HS-5 (cell line): Measurements from ENCODE around the gene GREB1L.
"Not testable (repeated sequence)": the region's sequence is repeated elsewhere in the genome, so short reads cannot be mapped to it uniquely, and the experiment has no call there.

Experiments used
- DNase-seq: peaks from one replicate; pipeline ENCODE4 v3.0.0-alpha.2; 2012; ENCODE audit warnings: low read depth

GREB1L gene

DNA sequence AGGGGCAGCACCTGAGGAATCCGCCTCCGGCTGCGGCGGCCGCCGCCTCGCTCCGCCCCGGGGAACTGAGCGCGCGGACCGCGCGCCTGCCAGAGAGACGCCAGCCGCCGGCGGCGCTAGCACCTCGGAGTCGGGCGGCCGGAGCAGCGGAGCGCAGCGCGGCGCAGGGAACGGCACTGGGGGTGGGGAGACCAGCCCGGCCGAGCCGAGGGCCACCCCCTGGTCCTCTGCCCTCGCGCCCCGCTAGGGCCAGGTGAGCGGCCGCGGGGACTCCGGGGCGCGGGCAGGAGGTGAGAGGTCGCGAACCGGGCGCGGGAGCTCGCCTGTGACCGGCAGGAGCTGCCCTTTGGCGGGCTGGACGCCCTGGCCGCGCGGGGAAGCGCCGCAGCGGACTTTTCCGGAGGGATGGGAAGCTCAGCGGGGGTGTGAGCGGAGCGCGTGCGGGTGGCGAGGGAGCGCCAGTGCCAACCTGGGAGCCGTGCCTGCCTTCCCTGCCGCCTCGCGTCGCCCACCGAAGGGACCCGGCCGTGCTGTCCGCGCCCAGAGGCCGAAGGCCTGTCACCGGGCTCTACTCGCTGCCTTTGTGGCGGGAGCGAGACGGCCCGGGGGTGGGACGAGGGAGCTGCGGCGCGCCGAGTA is at the start of gene GREB1L:
GREB1L (plus strand) TSS at position 92 of the 639 bp plus-strand sequence. CDS start 141,287 bp downstream, outside the sequence.
- DNase-seq: peak; percentile 24

DNA sequence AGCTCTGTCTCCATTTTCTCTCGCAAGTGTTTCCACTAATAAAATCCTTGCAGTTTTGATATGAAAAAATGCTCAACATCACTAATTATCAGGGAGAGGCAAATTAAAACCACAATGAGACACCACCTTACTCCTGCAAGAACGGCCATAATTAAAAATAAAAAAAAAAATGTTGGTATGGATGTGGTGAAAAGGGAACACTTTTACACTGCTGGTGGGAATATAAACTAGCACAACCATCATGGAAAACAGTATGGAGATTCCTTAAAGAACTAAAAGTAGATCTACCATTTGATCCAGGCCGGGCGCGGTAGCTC is 49.8 kb upstream of the GREB1L start:
- no peak for DNase-seq

DNA sequence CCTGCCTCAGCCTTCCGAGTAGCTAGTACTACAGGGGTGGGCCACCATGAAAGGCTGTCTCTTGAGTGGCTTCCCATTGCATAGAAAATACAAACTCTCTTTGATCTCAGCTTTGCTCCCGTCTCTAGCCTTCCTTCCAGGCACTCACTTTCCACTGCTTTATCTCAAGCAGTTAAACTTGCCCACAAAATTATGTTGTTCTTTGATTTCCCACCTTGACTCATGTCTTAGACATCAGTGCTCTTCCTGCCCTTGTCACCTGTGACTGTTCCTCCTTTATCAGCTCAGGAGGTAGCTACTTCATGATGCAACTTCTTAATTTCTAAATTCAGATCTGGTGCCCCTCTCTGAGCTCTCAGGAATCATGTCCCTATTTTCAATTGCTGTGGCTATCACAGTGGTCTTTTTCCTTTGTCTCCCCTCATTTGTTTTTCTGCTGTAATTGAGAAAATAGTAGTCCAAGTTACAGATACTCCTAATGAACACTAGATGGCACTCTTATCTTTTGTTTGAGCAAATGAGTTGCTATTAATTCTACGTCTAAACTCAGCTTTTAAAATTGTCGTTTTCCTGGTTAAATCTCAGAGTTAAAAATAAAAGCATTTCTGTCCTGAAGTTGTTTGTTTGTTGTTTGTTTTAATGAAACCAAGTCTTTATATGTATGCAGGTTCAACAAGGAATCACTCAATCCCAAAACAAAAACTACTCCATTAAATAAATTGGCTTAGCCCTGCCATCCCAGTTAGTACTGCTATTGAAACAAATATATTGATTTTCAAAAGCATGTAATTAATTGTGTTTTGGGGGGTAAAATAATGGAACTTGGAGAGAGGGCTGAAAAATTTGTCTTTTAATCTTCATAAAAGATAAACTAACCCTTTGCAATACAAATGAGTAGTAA is 46.9 kb upstream of the GREB1L start:
- DNase-seq: peak; percentile 44

DNA sequence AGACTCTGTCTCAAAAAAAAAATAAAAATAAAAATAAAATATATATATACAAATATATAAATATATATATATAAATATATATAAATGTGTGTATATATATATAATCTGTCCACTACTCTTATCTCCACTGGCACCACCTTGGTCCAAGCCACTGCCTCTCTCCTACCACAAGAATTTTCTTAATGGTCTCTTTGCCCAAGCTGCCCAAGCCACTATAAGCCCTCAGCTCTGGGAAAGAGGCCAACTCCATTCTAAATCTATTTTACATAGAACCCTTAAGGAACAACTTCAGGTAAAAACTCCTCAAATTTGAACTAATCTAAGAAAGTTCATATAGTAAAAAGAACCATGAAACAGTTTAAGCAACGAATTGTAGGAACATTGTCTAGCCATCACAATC is 45.6 kb upstream of the GREB1L start:
- DNase-seq: no peak

GRCh38 chr18:21203126-21203525 is 38.9 kb upstream of the GREB1L start:
- no peak for DNase-seq

DNA sequence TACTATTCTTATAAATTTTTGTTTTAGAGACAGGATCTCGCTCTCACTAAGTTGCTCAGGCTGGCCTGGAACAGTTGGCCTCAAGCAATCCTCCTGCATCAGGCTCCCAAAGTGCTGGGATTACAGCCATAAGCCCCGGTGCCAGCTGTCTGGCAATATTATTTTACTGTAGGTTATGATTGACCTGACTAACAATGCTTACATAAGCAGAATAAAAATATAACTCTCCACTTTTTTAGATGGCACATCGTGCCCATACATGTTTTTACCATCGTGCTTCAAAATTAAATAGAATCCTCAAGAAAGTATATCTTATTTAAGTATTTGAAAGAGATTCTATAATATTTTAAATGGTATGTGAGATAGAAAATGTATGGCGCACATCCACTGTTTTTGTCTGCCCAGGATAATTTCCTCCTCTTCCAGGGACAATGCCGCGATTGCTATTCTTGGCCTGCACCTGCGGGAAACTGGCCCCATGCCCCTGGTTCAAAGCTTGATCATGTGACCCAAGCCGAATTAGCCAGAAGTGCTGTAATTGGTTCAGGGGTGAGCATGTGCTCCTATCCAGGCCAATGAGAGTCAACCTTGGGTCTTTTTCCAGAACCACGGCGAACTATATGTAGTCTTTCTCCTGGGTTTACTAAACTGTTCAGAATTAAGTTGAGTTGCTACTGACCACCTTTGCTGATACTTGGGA is 38.3 kb upstream of the GREB1L start:
- DNase-seq: no peak

DNA sequence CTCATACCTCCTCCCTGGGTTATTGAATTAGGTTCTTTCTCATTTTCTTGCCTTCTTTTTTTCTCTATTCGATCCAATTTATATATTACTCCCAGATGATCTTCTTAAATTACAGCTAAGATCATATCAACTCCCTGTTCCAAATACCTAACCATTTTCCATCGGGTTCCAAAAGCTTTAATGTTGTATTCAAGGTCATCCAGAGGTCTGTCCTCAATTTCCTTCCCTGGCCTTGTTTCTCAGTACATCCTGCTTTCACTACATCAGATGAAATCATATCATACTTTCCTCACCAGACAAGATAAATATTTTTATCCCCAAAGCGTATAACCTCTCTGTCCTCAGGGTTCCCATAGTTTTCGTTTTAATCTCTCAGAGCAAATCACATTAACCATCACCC is 36.3 kb upstream of the GREB1L start:
- DNase-seq: no peak

DNA sequence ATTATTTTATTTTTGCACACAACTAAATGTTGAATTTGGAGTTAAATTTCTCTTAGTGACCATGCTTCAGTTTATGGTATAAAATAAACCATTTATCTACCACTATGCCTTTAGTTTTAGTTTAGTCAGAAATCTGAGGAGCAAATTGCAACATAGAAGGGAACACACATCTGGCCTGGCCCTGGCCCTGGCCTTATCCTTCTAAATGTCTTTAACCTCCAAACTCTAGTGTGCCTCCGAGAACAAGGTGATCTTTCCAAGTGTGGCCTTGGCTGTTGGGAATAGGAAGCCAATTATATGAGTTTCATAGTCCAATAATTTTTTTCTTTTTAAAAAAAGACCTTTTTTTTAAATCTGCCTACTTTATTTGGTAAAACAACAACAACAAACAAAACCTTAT is 31.8 kb upstream of the GREB1L start:
- no peak for DNase-seq

GRCh38 chr18:21210784-21211183 is 31.2 kb upstream of the GREB1L start:
- DNase-seq: no peak

GRCh38 chr18:21214409-21214808 is 27.6 kb upstream of the GREB1L start:
- DNase-seq: not testable (repeated sequence)

DNA sequence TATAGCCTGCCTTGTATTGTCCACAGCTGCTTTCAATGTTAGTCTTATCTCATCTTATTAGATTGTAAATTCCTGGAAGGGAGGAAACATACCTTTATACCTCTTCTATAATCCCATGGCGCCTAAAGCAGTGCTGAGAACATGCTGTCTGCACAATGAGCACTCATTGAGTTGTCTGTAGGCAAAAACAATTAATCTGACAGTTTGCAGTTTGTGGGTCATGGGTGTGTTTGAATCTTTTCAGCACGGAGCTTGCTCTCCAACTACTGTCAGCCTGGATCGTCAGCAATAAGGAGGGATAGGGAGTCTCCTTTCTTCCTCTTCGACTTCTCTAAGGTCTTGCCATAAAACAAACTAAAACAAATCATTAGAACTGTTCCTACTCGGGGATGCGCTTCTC is 26.5 kb upstream of the GREB1L start:
- no peak for DNase-seq

DNA sequence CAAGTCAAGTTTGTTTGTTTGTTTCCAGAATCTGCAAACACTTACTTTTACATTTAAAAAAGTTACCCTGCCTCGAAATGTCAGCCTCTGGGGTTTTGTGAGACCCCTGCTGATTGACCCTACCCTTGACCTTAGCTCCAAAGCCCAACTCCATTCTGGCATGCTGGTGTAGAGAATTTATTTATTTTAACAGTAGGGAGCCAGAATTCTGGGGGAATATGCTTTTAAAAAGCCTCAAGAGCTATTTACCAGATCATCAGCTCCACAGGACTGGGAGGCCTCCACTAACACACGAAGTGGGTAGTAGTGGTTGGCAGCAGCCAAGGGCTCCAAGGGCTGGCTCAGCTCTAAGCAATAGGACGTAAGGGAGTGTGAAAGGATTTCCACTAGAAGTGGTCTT is 23.2 kb upstream of the GREB1L start:
- DNase-seq: no peak

GRCh38 chr18:21230436-21230835 is 11.6 kb upstream of the GREB1L start:
- DNase-seq: no peak

- no peak for DNase-seq
Observed at GRCh38 chr18:21241301-21242048, 557 bp upstream of the GREB1L start.

GRCh38 chr18:21242780-21243401 is 859 bp downstream of the GREB1L start:
- no peak for DNase-seq

DNA sequence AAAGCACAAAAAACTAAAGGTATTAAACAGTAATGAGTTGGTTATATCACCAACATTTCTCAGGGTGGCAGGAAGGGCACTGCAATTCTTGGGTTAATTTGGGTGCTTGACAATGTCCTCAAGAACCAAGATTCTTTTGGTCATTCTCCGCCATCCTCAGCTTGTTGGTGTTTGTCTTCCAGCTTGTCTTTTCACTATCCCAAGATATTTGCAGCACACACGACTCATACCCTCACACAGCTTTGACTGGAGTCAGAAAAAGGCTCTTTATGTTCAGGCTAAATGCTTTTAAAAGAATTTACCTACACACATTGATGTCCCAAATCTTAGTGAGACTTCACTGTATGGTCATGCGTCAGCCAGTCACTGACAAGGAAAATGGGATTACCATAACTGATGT is 12.5 kb downstream of the GREB1L start:
- no peak for DNase-seq

DNA sequence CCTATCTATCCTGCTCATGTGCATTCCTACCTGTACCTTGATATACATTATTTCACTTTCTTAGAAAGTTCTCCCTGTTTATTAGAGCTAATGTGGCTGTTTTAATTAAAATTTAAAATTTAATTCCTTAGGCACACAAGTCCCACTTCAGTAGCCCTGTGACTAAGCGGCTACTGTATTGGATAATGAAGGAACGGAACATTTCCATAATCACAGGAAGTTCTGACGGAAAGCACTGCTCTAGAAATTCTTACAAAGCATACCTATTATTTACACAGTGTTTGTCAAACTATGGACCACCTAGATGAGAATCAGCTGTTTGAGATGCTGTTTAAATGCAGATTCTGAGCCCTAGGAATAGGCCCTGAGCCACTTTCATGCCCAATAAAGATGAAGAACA is 13.2 kb downstream of the GREB1L start:
- DNase-seq: no peak

DNA sequence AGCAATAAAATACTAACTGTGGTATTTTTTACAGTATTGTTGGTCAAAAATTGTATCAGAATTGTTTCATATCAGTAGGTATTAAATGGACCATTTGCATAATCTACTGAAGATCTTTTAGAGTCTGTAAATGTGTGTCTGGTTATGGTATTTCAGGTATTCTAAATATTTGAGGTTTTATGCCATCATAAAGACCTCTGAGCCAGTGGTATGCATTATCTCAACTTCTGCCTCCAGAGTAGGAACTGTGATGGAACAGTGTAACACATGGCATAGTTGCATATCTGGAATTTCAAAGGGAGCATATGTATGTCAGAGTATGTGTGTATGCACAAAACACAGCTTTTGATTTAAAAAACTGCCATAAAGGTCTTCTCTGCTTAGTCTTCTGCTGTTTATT is 15.4 kb downstream of the GREB1L start:
- DNase-seq: peak; percentile 22

DNA sequence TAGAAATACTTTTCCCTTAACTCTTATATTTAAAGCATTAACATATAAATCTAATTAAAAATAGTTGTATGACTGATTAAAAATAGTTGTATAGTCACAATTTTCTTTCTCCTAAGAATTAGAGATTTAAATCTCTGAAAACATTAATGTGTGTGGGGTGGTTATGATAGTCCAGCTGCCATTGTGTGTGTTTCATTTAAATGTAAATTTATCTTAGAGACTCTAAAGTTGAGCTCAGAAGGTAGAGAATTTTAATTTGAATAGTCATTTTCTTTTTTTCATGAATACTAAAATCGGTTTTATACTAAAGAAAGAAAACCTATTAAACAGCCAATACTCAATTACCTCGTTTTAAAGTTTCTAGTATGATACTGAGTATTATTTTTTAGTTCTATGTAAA is 18.6 kb downstream of the GREB1L start:
- DNase-seq: no peak

- no peak for DNase-seq
Observed at GRCh38 chr18:21261352-21261751, 19.3 kb downstream of the GREB1L start.

GRCh38 chr18:21262244-21262643 is 20.2 kb downstream of the GREB1L start:
- DNase-seq: no peak

DNA sequence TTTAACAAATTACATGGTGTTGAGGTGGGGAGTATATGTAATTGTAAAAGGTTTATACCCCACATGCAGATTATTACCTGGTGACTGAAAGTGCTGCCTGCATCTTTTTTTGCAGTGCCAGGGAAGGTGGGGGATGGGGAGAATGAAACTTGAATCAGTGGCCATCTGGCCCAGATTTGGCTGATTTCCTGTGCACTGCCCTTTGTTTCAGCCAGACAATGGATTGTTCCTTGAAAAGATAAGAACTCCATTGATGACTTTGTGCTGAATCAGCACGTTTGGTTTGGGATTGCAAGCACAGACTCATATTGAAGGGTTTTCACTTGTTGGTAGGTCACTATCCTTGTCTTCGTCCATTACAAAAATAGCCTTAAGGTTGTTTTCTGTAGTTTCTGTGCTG is 20.9 kb downstream of the GREB1L start:
- no peak for DNase-seq
